Uterine smooth muscle cell (primary cell): ENCODE results near the gene RFPL1. TPM values are rescaled to one million over a fixed set of nuclear protein-coding genes. Genes with fewer than 3 reads are reported as not detected.

Source experiments
- total RNA-seq: library from RNA; depleted of rRNA; stranded (reverse); fragments of >200 nt; gene quantifications from 2 replicates; pipeline ENCODE4 v1.2.3, GENCODE V29; 2014

The RFPL1 gene
- not detected in 2 replicates for total RNA-seq

GRCh38 chr22:29438283-29438682 lies at the start of gene RFPL1:
Gene RFPL1 (plus strand): TSS chr22:29438583.

GRCh38 chr22:29479417-29480261 lies 41.3 kb downstream of the RFPL1 start, which contains the start of gene NEFH:
Gene NEFH (plus strand): TSS chr22:29480218. CDS start chr22:29480263, 45 bp downstream.

Other genes starting within 250 kb of the RFPL1 start
- gene EMID1, start 232.7 kb upstream of the RFPL1 start, total RNA-seq, result not detected in 2 replicates
- 16.5 and 21.4 TPM in 2 replicates for gene RHBDD3, start 170.6 kb upstream of the RFPL1 start, total RNA-seq
- 144 and 219 TPM in 2 replicates for gene EWSR1, start 170.3 kb upstream of the RFPL1 start, total RNA-seq
- gene GAS2L1, start 131.9 kb upstream of the RFPL1 start, total RNA-seq, result 8.7 and 12.6 TPM in 2 replicates
- gene RASL10A, start 122.9 kb upstream of the RFPL1 start, total RNA-seq, result not detected in 2 replicates
- 59.5 and 69.8 TPM in 2 replicates for gene AP1B1, start 50.0 kb upstream of the RFPL1 start, total RNA-seq
- 0.37 and 0.44 TPM in 2 replicates for gene NEFH, start 41.6 kb downstream of the RFPL1 start, total RNA-seq
- gene THOC5, start 115.2 kb downstream of the RFPL1 start, total RNA-seq, result 59.5 and 59.7 TPM in 2 replicates
- 37.7 and 43.4 TPM in 2 replicates for gene NIPSNAP1, start 142.5 kb downstream of the RFPL1 start, total RNA-seq
- 81.1 and 83.1 TPM in 2 replicates for gene NF2, start 165.1 kb downstream of the RFPL1 start, total RNA-seq